HUES48 (cell line): ENCODE data around the gene AFAP1.
A peak's percentile ranks its signal among the peaks of the same experiment; 100 is the strongest.

Source experiments
- H3K27ac ChIP-seq: one replicate; pipeline ENCODE4 v1.7.0; 2013; ENCODE audit warnings: low read depth, low read length, inconsistent platforms
- H3K27me3 ChIP-seq: 2 replicates; pipeline ENCODE4 v1.6.1; 2013; ENCODE audit warnings: mild to moderate bottlenecking, low read length; ENCODE audit not compliant: control insufficient read depth, insufficient read depth
- H3K36me3 ChIP-seq: 2 replicates; pipeline ENCODE4 v1.6.1; 2013; ENCODE audit warnings: low read length; ENCODE audit not compliant: control insufficient read depth, insufficient read depth
- H3K4me1 ChIP-seq: 2 replicates; pipeline ENCODE4 v1.6.1; 2013; ENCODE audit warnings: mild to moderate bottlenecking, low read length; ENCODE audit not compliant: control insufficient read depth, insufficient read depth
- H3K4me3 ChIP-seq: 2 replicates; pipeline ENCODE4 v1.5.1; 2013; ENCODE audit warnings: mild to moderate bottlenecking, low read depth, low read length
- H3K9ac ChIP-seq: 2 replicates; pipeline ENCODE4 v1.6.1; 2013; ENCODE audit warnings: mild to moderate bottlenecking, low read depth, low read length, moderate library complexity
- H3K9me3 ChIP-seq: 2 replicates; pipeline ENCODE4 v1.6.1; 2013; ENCODE audit warnings: low read length; ENCODE audit not compliant: control insufficient read depth, insufficient read depth

The AFAP1 gene

GRCh38 chr4:7815981-7816380 lies 123.7 kb downstream of the AFAP1 start:
- H3K9me3 ChIP-seq, result no peaks in the 10 kb centered on the region
- no peak overlapping the region for H3K4me3 ChIP-seq
- H3K27me3 ChIP-seq, result no peaks in the 10 kb centered on the region
- no peaks in the 10 kb centered on the region for H3K4me1 ChIP-seq
- H3K27ac ChIP-seq, result no peak overlapping the region
- peaks cover 27% of the 10 kb centered on the region for H3K36me3 ChIP-seq
- H3K9ac ChIP-seq, result no peak overlapping the region

DNA sequence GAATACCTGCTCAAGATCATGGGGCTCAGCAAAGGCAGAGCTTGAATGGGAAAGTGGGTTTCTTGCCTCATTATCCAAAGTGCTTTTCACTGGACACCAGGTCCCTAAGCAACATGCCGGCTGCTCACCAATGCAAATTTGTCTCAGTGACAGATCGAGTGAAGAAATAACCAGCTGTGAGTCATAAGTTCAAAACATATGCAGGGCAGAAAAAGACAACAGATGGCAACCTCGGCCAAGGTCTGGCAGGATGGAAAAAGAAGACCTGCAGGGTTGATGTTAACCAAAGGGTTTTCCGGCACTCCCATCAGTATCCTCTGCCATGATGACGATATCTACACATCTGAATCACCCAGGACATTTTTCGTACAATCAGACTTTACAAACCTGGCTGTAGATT lies 124.1 kb downstream of the AFAP1 start:
- Histone ChIP-seq H3K36me3 (peaks cover 27% of the 10 kb centered on the region), H3K4me3 (no peak overlapping the region), H3K4me1 (no peaks in the 10 kb centered on the region), H3K27ac (no peak overlapping the region), H3K27me3 (no peaks in the 10 kb centered on the region), H3K9me3 (no peaks in the 10 kb centered on the region), H3K9ac (no peak overlapping the region)

DNA sequence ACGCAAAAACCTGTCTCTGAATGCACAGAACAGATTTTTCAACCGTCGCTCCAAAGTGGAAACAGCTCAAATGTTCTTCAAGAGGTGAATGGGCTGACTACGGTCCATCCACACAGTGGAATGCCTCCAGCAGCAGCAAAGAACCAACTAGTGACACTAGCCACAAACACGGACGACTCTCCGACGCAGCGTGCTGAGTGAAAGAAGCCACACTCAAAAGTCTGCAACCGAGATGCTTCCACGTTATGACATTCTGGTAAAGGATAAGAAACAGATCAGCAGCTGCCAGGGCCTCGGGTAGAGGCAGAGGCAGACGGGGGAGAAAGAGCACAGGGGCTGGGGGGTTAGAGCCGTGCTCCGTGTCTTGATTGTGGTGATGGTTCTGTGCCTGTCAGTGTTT lies 125.2 kb downstream of the AFAP1 start:
- Histone ChIP-seq H3K36me3 (peaks cover 27% of the 10 kb centered on the region), H3K4me1 (no peaks in the 10 kb centered on the region), H3K27ac (no peak overlapping the region), H3K9me3 (no peaks in the 10 kb centered on the region), H3K27me3 (no peaks in the 10 kb centered on the region), H3K9ac (no peak overlapping the region), H3K4me3 (no peak overlapping the region)

DNA sequence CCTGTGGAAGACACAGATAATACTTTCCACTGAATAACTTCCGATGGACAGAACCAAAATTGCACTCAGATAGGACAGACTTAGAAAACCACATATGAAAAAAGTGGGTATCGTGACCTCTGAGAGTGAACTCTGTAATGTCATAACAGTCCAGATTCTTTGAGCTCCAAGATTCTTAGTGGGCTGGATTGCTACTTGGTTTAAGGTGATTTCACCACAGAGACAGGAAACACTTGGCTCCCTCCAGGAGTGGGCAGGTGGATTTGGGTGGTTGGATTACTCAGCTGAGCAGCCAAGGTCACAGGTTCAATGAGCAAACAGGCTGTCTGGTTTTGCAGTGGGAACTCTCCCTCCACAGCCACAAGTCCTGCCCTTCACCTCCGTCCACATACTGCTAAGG lies 126.0 kb downstream of the AFAP1 start:
- no peak overlapping the region for H3K4me3 ChIP-seq
- H3K27ac ChIP-seq, result no peak overlapping the region
- no peaks in the 10 kb centered on the region for H3K27me3 ChIP-seq
- H3K36me3 ChIP-seq, result peaks cover 27% of the 10 kb centered on the region
- no peaks in the 10 kb centered on the region for H3K4me1 ChIP-seq
- H3K9ac ChIP-seq, result no peak overlapping the region
- H3K9me3 ChIP-seq, result no peaks in the 10 kb centered on the region

GRCh38 chr4:7812921-7813320 lies 126.7 kb downstream of the AFAP1 start:
- Histone ChIP-seq H3K27me3 (no peaks in the 10 kb centered on the region), H3K27ac (no peak overlapping the region), H3K4me1 (no peaks in the 10 kb centered on the region), H3K9ac (no peak overlapping the region), H3K4me3 (no peak overlapping the region), H3K9me3 (no peaks in the 10 kb centered on the region), H3K36me3 (peaks cover 27% of the 10 kb centered on the region)

DNA sequence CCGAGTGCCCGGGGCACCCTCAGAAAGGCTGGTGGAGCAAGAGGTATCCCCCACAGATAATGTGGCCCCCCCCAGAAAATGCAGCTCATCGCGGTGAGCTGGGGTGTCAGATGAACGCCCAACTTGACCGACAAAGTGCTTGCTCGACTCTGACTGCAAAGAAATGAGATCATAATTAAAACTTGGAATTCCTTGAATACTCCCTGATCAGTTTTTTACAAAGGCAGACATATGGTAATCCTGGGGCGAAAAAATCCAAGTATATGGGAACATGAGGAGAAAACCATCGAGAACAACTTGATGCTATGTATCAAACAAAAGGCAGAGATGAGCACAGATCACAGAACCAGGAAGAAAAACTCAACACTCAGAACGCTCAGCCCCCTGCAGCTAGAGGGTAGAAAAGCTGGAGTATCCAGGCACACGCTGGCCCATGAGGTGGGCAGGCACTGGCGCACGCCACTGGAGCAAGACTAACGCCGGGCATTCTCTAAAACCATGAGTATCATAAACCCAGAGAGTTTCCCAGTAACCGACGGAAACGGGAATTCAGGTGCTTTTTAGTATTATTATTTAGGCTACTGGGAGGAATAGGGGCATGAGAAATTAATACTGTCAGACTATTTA lies 127.3 kb downstream of the AFAP1 start:
- no peaks in the 10 kb centered on the region for H3K9me3 ChIP-seq
- H3K27ac ChIP-seq, result no peak overlapping the region
- H3K9ac ChIP-seq, result no peak overlapping the region
- no peaks in the 10 kb centered on the region for H3K27me3 ChIP-seq
- H3K4me3 ChIP-seq, result no peak overlapping the region
- H3K36me3 ChIP-seq, result peaks cover 27% of the 10 kb centered on the region
- H3K4me1 ChIP-seq, result peaks cover 5% of the 10 kb centered on the region

- Histone ChIP-seq H3K4me3 (no peak overlapping the region), H3K36me3 (peaks cover 27% of the 10 kb centered on the region), H3K4me1 (peaks cover 12% of the 10 kb centered on the region), H3K9ac (no peak overlapping the region), H3K27ac (no peak overlapping the region), H3K9me3 (no peaks in the 10 kb centered on the region), H3K27me3 (no peaks in the 10 kb centered on the region)
These were observed 128.0 kb downstream of the AFAP1 start for GRCh38 chr4:7811536-7812191.

DNA sequence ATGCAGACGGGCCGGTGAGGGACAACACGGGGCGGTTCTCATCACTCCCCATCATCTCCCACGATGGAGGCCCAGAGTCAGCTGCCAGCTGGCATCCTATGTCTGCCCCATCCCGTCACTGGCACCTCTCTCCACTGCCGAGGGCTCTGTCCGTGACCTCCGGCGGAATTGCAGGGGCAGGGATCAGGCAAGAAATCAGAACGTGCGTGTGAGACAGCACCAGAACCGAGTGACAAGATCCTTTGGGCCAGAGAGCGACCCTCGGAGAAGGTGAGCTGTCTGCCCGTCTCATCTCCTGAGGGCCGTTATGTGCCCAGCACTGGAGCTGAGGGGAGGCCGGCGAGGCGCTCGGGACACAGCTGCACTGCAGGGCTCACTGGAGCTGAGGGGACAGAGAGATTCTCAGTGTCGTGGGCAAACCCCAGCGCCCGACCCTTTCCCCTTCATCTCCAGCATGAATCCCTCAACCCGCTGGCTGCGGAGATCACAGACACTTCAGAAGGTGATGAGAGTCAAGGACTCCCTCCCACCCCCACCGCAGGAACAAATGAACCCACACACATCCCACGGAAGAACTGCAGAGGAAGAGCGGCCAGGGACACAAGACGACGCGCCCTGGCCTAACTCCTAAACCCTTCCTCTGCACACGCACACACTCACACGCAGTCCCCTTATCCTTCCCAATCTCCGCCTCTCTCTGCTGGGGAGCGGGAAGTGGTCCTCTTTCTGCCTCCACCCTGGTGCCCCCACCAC lies 128.7 kb downstream of the AFAP1 start:
- Histone ChIP-seq H3K27ac (no peak overlapping the region), H3K36me3 (peaks cover 22% of the 10 kb centered on the region), H3K9me3 (no peaks in the 10 kb centered on the region), H3K9ac (no peak overlapping the region), H3K27me3 (no peaks in the 10 kb centered on the region), H3K4me3 (no peak overlapping the region), H3K4me1 (peaks cover 19% of the 10 kb centered on the region)

- Histone ChIP-seq H3K9me3 (no peaks in the 10 kb centered on the region), H3K36me3 (peaks cover 4% of the 10 kb centered on the region)
These were observed 130.9 kb downstream of the AFAP1 start for GRCh38 chr4:7808752-7809151.

DNA sequence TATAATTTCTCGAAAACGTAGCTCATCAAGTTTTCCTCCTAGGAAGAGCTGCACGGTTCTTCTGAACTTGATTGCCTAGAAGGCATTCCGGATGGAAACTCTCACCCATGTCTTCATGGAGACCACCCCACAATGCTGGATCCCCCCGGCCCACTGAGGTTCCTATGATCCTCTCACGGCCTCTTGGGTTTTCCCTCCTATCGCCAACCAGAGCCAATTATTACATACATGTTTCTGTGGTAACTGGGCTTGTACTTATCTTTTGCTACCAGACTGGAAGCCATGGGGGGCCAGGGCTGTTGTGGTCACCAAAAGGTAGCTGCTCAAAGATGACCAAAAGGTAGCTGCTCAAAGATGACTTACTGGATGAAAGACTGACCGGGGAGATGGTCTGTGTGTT lies 131.5 kb downstream of the AFAP1 start:
- Histone ChIP-seq H3K4me1 (peaks cover 34% of the 10 kb centered on the region), H3K36me3 (no peaks in the 10 kb centered on the region; the same call in 1 of the 2 replicates), H3K27ac (no peak overlapping the region), H3K4me3 (no peak overlapping the region), H3K27me3 (no peaks in the 10 kb centered on the region), H3K9ac (no peak overlapping the region), H3K9me3 (no peaks in the 10 kb centered on the region)

More at GRCh38 chr4:7808752-7809151, 130.9 kb downstream of the AFAP1 start:
- Histone ChIP-seq H3K9ac (no peak overlapping the region), H3K27me3 (no peaks in the 10 kb centered on the region), H3K27ac (no peak overlapping the region), H3K4me3 (no peak overlapping the region), H3K4me1 (peaks cover 34% of the 10 kb centered on the region)

DNA sequence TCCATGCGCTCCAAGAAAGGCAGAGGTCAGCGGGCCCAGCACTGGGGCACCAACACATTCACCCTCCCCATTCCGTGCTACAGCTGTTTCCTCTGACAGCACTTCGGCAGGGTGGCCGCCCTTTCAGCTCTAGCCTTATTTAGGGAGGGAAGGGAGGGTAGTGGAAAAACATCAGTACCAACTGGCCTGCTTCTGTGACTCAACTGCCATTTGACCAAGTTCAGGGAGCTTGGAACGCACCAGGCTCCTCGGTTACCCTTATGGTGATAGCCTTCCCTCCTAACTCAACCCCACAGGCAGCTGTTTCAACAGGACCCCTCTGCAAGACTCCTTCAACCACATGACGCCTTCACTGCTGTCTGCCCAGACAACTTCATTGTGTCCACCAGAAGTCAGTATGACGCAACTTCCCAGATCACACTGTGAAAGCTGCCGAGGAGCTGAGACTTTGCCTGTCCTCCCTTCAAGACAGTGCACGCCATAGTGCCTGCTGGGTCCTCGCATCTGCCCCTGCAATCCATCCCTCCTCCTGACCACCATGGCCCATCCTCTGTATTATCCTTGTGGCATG lies 132.2 kb downstream of the AFAP1 start:
- peak overlapping the region; percentile 18; the same call in 1 of the 2 replicates for H3K9ac ChIP-seq
- peaks cover 34% of the 10 kb centered on the region for H3K4me1 ChIP-seq
- H3K27me3 ChIP-seq, result no peaks in the 10 kb centered on the region
- H3K9me3 ChIP-seq, result no peaks in the 10 kb centered on the region
- H3K36me3 ChIP-seq, result no peaks in the 10 kb centered on the region; the same call in 1 of the 2 replicates
- H3K27ac ChIP-seq, result no peak overlapping the region
- H3K4me3 ChIP-seq, result no peak overlapping the region
